A673 (cell line): ENCODE results near the gene LRRN1. TPM values are rescaled to one million over a fixed set of nuclear protein-coding genes. Genes with fewer than 3 reads are reported as not detected.

ENCODE experiments used
- BruUV-seq: library from RNA; stranded (reverse); fragments of 400-500 nt; replicated peaks from 2 replicates; lab custom pipeline; 2021; lab: Mats Ljungman, UMichigan
- CTCF ChIA-PET: fragments of 300-600 bp; sonication (Branson Sonifier 250); formaldehyde crosslinking; loops from one replicate; lab custom pipeline; 2022; ENCODE audit warnings: antibody characterized with exemption; lab: Charles Lee
- POLR2A ChIA-PET: fragments of 300-600 bp; sonication (Branson Sonifier 250); formaldehyde crosslinking; loops from one replicate; lab custom pipeline; 2022; ENCODE audit warnings: antibody characterized with exemption; ENCODE audit not compliant: low non-redundant PET; lab: Charles Lee
- DNase-seq: peaks from one replicate; pipeline ENCODE4 v3.0.0-alpha.2; 2015; ENCODE audit warnings: low spot score
- H3K27ac ChIP-seq: fragments of 200-600 bp; sonication (generic); 2 replicates; pipeline ENCODE4 v1.5.1; 2016; ENCODE audit warnings: mixed run types, low read depth, mild to moderate bottlenecking, mixed read lengths, antibody characterized with exemption, low read length; ENCODE audit not compliant: poor library complexity, severe bottlenecking
- H3K27me3 ChIP-seq: fragments of 200-600 bp; sonication (generic); replicated peaks from 2 replicates; pipeline ENCODE4 v1.6.1; 2017; ENCODE audit warnings: mixed run types, low read depth, mild to moderate bottlenecking, mixed read lengths, antibody characterized with exemption, low read length; ENCODE audit not compliant: insufficient read depth, poor library complexity
- H3K36me3 ChIP-seq: fragments of 200-600 bp; sonication (generic); 2 replicates; pipeline ENCODE4 v1.6.1; 2016; ENCODE audit warnings: mixed run types, mild to moderate bottlenecking, mixed read lengths, antibody characterized with exemption, low read length; ENCODE audit not compliant: insufficient read depth, poor library complexity, severe bottlenecking
- H3K4me1 ChIP-seq: fragments of 200-600 bp; sonication (generic); 2 replicates; pipeline ENCODE4 v1.6.1; 2017; ENCODE audit warnings: mixed run types, mild to moderate bottlenecking, mixed read lengths, antibody characterized with exemption, low read length; ENCODE audit not compliant: insufficient read depth, poor library complexity, severe bottlenecking
- H3K4me3 ChIP-seq: fragments of 200-600 bp; sonication (generic); 2 replicates; pipeline ENCODE4 v1.5.1; 2016; ENCODE audit warnings: low read depth, mixed run types, mild to moderate bottlenecking, mixed read lengths, low read length; ENCODE audit not compliant: poor library complexity, severe bottlenecking
- H3K9me3 ChIP-seq: fragments of 200-600 bp; sonication (generic); 2 replicates; pipeline ENCODE4 v1.6.1; 2016; ENCODE audit warnings: mixed run types, low read depth, mild to moderate bottlenecking, mixed read lengths, antibody characterized with exemption, low read length; ENCODE audit not compliant: poor library complexity, severe bottlenecking
- EZH2 ChIP-seq: fragments of 200-600 bp; sonication (generic); IDR thresholded peaks from 2 replicates; pipeline ENCODE4 v1.6.1; 2017; ENCODE audit warnings: borderline replicate concordance, low read depth, mild to moderate bottlenecking, mixed read lengths, antibody characterized with exemption, low read length; ENCODE audit not compliant: poor library complexity, severe bottlenecking
- intact Hi-C: fragments of 100-400 bp; cut with micrococcal nuclease; formaldehyde crosslinking; loops from one replicate; pipeline ENCODE4 v1.10.0; 2022; ENCODE audit not compliant: unreplicated experiment
- total RNA-seq: library from RNA; stranded (reverse); gene quantifications from 2 replicates; pipeline ENCODE4 v1.2.3, GENCODE V29; 2021
- TF ChIP-seq, protein P1 (sequence below): fragments of 300-800, 200-600 bp; sonication (generic); conservative IDR thresholded peaks from 2 replicates; pipeline ENCODE4 v1.5.1; 2017; ENCODE audit warnings: low read depth, mild to moderate bottlenecking, antibody characterized with exemption, low read length, moderate library complexity, mixed read lengths

The LRRN1 gene
- total RNA-seq, 1 experiment from 2014 or later, result not detected

DNA sequence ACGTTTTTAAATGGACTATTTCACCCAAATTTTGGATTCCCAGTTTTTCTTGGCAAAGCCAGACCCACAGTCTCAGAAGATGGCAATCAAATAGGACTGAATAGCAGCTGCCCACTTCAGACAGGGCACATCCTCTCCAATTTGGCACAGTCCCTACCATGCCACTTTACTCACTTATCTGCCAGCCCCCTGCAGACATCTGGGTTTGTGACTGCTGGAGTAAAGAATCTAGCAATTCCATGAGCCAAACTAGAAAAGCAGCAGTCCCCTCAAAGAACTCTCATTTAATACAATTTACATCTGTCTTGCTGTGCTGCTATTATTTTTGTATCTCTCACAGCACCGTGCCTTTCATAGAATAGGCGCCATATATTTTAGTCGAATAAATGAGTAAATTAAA, 16.0 kb upstream of the LRRN1 start:
- H3K9me3 ChIP-seq, result peaks cover 5% of the 10 kb centered on the region
- ChIA-PET CTCF (no interaction called here), POLR2A (no interaction called here)
- no peak for DNase-seq
- no peaks in the 10 kb centered on the region for H3K36me3 ChIP-seq
- H3K4me1 ChIP-seq, result no peaks in the 10 kb centered on the region
- no TSS peak for BruUV-seq
- TF ChIP-seq, protein P1, sequence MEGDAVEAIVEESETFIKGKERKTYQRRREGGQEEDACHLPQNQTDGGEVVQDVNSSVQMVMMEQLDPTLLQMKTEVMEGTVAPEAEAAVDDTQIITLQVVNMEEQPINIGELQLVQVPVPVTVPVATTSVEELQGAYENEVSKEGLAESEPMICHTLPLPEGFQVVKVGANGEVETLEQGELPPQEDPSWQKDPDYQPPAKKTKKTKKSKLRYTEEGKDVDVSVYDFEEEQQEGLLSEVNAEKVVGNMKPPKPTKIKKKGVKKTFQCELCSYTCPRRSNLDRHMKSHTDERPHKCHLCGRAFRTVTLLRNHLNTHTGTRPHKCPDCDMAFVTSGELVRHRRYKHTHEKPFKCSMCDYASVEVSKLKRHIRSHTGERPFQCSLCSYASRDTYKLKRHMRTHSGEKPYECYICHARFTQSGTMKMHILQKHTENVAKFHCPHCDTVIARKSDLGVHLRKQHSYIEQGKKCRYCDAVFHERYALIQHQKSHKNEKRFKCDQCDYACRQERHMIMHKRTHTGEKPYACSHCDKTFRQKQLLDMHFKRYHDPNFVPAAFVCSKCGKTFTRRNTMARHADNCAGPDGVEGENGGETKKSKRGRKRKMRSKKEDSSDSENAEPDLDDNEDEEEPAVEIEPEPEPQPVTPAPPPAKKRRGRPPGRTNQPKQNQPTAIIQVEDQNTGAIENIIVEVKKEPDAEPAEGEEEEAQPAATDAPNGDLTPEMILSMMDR, result no peak
- H3K27ac ChIP-seq, result no peak overlapping the region
- no peak overlapping the region for H3K4me3 ChIP-seq
- H3K27me3 ChIP-seq, result no peaks in the 10 kb centered on the region
- intact Hi-C loops, result no loop called here

DNA sequence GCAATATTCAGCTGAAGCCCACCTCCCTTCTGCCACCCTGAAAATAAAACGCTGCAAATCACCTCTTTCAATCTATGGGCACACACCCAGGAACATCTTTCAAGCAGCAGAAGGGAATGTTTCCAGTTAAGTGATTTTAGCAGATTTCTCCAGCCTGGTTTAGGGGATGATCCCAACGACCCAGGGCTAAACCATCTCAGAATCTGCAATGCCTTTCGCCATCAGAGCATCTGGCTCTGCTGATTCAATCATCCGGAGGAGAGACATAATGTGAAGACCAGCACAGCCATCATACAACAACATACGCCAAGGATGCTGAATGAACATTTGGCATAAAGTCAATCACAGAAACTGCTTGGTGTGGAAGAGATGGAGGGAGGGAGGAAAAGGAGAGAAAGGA, 15.5 kb upstream of the LRRN1 start:
- H3K9me3 ChIP-seq, result peaks cover 10% of the 10 kb centered on the region
- H3K27ac ChIP-seq, result no peak overlapping the region
- no peak for DNase-seq
- H3K4me1 ChIP-seq, result no peaks in the 10 kb centered on the region
- no peak for TF ChIP-seq EZH2
- TF ChIP-seq, protein P1, result no peak
- no peaks in the 10 kb centered on the region for H3K36me3 ChIP-seq
- CTCF ChIA-PET, result no interaction called here
- intact Hi-C loops, result no loop called here
- no peak overlapping the region for H3K4me3 ChIP-seq
- POLR2A ChIA-PET, result no interaction called here
- no TSS peak for BruUV-seq
- no peaks in the 10 kb centered on the region for H3K27me3 ChIP-seq

DNA sequence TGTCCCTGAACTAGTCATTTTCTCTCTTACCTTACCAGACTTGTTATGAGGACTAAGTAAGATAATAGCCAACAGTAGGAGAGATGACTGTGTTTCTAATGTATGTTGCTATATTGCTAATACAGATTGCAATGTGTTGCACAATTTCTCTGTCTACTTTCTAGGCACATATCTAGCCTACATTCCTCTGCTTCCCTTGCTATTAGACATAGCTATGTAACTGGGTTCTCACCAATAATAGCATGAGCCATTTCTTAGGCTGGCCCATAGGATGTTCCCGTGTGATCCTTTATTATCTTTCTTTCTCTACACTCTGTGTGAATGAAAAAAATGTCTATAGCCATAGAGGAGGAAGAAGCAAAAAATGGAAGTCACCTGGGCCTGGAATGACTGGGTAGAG, 6.8 kb upstream of the LRRN1 start:
- POLR2A ChIA-PET, result no interaction called here
- peaks cover 3% of the 10 kb centered on the region for H3K27me3 ChIP-seq
- no peak for DNase-seq
- H3K27ac ChIP-seq, result no peak overlapping the region
- H3K4me3 ChIP-seq, result no peak overlapping the region
- H3K9me3 ChIP-seq, result peaks cover 13% of the 10 kb centered on the region
- no peaks in the 10 kb centered on the region for H3K4me1 ChIP-seq
- no peaks in the 10 kb centered on the region for H3K36me3 ChIP-seq
- TF ChIP-seq EZH2, result no peak
- TF ChIP-seq, protein P1, result no peak
- intact Hi-C loops, result no loop called here
- CTCF ChIA-PET, result no interaction called here
- BruUV-seq, result no TSS peak
